ENCODE data around the gene PPFIA3. TPM values are rescaled to one million over a fixed set of nuclear protein-coding genes. Genes with fewer than 3 reads are reported as not detected.
"Not testable (repeated sequence)": the region's sequence is repeated elsewhere in the genome, so short reads cannot be mapped to it uniquely, and the experiment has no call there.

PPFIA3 gene
- total and polyA plus RNA-seq, 2 donors = 5.2 to 12.2 TPM

DNA sequence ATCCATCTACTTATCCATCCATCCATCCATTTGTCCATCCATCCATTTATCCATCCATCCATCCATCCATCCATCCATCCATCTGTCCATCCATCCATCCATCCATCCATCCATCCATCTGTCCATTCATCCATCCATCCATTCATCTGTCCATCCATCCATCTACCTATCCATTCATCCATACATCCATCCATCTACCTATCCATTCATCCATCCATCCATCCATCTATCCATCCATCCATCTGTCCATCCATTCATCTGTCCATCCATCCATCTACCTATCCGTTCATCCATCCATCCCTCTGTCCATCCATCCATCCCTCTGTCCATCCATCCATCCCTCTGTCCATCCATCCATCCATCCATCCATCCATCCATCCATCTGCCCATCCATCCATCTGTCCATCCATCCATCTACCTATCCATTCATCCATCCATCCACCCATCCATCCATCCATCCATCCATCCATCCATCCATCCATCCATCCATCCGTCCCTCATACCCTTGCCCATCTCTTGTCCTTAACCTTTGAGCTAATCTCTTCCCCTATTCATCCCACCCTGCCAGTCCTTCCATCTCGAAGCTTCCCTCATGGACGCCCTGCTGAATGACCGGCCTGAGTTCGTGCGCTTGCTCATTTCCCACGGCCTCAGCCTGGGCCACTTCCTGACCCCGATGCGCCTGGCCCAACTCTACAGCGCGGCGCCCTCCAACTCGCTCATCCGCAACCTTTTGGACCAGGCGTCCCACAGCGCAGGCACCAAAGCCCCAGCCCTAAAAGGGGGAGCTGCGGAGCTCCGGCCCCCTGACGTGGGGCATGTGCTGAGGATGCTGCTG lies 62.9 kb downstream of the PPFIA3 start:
- H3K27ac ChIP-seq (ENCODE audit: low read depth); H3K4me3 ChIP-seq (ENCODE audit: low read depth, low read length); H3K36me3 ChIP-seq (ENCODE audit: insufficient read depth); DNase-seq (ENCODE audit: extremely low spot score); H3K4me1 ChIP-seq (ENCODE audit: insufficient read depth): not testable (repeated sequence)
- 67% methylated on average over 20 of the region's 20 CpGs for WGBS

GRCh38 chr19:49182848-49183375 lies 63.6 kb downstream of the PPFIA3 start:
- H3K27ac ChIP-seq (ENCODE audit: low read depth) = no peak overlapping the region
- WGBS = 64% methylated on average over 26 of the region's 26 CpGs
- no peaks in the 10 kb centered on the region for H3K36me3 ChIP-seq (ENCODE audit: insufficient read depth)
- DNase-seq (ENCODE audit: extremely low spot score) = no peak
- no peak overlapping the region for H3K4me3 ChIP-seq (ENCODE audit: low read depth, low read length)
- no peaks in the 10 kb centered on the region for H3K4me1 ChIP-seq (ENCODE audit: insufficient read depth)

- no peaks in the 10 kb centered on the region for H3K4me1 ChIP-seq (ENCODE audit: insufficient read depth)
- H3K36me3 ChIP-seq (ENCODE audit: insufficient read depth) = peaks cover 2% of the 10 kb centered on the region
- DNase-seq (ENCODE audit: extremely low spot score) = no peak
- WGBS = 71% methylated on average over 5 of the region's 5 CpGs
- no peak overlapping the region for H3K27ac ChIP-seq (ENCODE audit: low read depth)
- H3K4me3 ChIP-seq (ENCODE audit: low read depth, low read length) = no peak overlapping the region
These were observed 66.8 kb downstream of the PPFIA3 start for GRCh38 chr19:49186108-49186507.

DNA sequence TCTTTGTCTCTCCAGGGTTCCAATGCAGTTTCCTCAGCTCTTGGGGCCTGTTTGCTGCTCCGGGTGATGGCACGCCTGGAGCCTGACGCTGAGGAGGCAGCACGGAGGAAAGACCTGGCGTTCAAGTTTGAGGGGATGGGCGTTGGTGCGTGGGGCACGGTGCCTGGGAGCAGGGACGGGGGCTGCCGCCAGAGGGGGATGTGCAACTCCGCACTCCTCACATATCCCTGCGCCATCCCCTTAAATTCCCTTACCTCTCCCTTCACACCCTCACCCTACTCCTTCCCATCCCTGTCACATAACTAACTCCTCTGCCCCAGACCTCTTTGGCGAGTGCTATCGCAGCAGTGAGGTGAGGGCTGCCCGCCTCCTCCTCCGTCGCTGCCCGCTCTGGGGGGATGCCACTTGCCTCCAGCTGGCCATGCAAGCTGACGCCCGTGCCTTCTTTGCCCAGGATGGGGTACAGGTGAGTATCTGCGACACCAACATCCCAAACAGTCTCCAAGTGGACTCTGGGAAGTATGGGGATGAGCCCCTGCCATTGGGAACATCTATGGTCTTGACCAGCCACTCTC lies 69.4 kb downstream of the PPFIA3 start:
- DNase-seq (ENCODE audit: extremely low spot score) = no peak
- Histone ChIP-seq H3K36me3 (ENCODE audit: insufficient read depth) (peaks cover 2% of the 10 kb centered on the region), H3K4me1 (ENCODE audit: insufficient read depth) (no peaks in the 10 kb centered on the region), H3K4me3 (ENCODE audit: low read depth, low read length) (no peak overlapping the region), H3K27ac (ENCODE audit: low read depth) (no peak overlapping the region)
- WGBS = 84% methylated on average over 21 of the region's 21 CpGs

DNA sequence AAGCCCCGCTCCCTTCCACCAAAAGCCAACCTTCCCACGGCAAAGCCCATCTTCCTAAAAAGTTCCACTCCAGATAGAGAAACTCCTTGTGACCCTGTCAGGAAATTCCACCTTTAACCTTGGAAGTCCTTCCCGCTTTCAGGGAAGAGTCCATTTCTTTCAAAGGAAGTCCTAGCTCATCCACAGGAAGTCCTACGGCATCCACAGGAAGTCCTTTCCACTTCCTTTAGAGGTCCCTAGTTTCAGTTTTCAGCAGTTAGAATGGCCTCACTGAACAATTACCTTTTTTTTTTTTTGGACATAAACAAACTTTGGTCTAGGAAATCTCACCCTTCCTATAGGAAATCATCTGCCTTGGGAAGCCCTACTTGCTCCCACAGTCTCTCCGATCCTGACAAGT lies 69.9 kb downstream of the PPFIA3 start:
- H3K36me3 ChIP-seq (ENCODE audit: insufficient read depth) = peaks cover 2% of the 10 kb centered on the region
- H3K4me1 ChIP-seq (ENCODE audit: insufficient read depth) = no peaks in the 10 kb centered on the region
- no peak for DNase-seq (ENCODE audit: extremely low spot score)
- no peak overlapping the region for H3K4me3 ChIP-seq (ENCODE audit: low read depth, low read length)
- 81% methylated on average over 5 of the region's 5 CpGs for WGBS
- no peak overlapping the region for H3K27ac ChIP-seq (ENCODE audit: low read depth)

DNA sequence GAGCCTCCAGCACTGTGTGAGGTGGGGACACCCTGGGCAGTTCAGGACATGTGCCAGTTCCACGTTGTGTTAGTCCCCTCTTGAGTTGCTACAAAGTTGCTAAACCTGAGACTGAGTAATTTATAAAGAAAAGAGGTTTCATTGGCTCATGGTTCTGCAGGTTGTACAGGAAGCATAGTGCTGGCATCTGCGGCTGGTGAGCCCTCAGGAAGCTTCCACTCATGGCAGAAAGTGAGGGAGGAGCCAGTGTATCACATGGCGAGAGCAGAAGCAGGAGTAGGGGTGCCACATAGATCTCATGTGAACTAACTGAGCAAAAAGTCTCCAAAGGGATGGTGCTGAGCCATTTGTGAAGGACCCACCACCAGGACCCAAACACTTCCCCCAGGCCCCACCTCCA lies 71.4 kb downstream of the PPFIA3 start:
- 94% methylated on average over 3 of the region's 3 CpGs for WGBS
- peaks cover 2% of the 10 kb centered on the region for H3K36me3 ChIP-seq (ENCODE audit: insufficient read depth)

GRCh38 chr19:49193822-49194394 lies 74.6 kb downstream of the PPFIA3 start:
- WGBS = 96% methylated on average over 6 of the region's 6 CpGs
- H3K36me3 ChIP-seq (ENCODE audit: insufficient read depth) = peaks cover 2% of the 10 kb centered on the region
- no peak overlapping the region for H3K27ac ChIP-seq (ENCODE audit: low read depth)
- DNase-seq (ENCODE audit: extremely low spot score) = no peak
- H3K4me3 ChIP-seq (ENCODE audit: low read depth, low read length) = no peak overlapping the region
- no peaks in the 10 kb centered on the region for H3K4me1 ChIP-seq (ENCODE audit: insufficient read depth)

More for the DNA sequence above, 71.4 kb downstream of the PPFIA3 start:
- Histone ChIP-seq H3K4me3 (ENCODE audit: low read depth, low read length) (no peak overlapping the region), H3K27ac (ENCODE audit: low read depth) (no peak overlapping the region), H3K4me1 (ENCODE audit: insufficient read depth) (no peaks in the 10 kb centered on the region)
- no peak for DNase-seq (ENCODE audit: extremely low spot score)

DNA sequence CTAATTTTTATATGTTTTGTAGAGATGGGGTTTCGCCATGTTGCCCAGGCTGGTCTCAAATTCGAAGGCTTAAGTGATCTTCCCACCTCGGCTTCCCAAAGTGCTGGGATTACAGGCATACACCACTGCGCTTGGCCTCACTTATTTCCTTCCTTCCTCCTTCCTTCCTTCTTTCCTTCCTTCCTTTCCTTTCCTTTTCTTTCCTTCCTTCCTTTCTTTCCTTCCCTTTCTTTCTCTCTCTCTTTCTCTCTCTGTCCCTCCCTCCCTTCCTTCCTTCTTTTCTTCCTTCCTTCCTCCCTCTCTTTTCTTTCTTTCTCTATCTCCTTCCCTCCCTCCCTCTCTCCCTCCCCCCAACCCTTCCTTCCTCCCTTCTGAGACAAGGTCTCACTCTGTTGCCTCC lies 75.1 kb downstream of the PPFIA3 start:
- 88% methylated on average over 4 of the region's 4 CpGs for WGBS
- Histone ChIP-seq H3K4me1 (ENCODE audit: insufficient read depth) (no peaks in the 10 kb centered on the region), H3K4me3 (ENCODE audit: low read depth, low read length) (no peak overlapping the region), H3K27ac (ENCODE audit: low read depth) (no peak overlapping the region), H3K36me3 (ENCODE audit: insufficient read depth) (peaks cover 2% of the 10 kb centered on the region)
- no peak for DNase-seq (ENCODE audit: extremely low spot score)

DNA sequence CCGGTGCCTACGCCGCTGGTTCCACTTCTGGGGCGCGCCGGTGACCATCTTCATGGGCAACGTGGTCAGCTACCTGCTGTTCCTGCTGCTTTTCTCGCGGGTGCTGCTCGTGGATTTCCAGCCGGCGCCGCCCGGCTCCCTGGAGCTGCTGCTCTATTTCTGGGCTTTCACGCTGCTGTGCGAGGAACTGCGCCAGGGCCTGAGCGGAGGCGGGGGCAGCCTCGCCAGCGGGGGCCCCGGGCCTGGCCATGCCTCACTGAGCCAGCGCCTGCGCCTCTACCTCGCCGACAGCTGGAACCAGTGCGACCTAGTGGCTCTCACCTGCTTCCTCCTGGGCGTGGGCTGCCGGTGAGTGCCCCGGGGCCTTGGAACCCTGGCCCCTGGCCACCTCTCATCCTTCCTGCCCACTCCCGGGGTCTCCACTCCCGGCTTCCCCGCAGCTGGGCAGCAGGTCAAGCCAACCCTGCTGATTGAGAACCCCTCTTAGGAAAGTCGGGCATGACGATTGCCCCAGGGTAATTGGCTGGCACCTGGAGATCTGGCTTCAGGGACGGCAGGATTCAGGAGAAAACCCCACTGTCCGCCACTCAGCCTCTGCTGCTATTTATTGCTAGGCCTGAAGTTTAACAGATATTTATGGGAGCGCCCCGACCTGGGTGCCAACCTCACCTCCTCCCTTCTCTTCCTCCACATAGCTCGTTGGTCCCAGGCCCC lies 77.3 kb downstream of the PPFIA3 start:
- Histone ChIP-seq H3K27ac (ENCODE audit: low read depth) (no peak overlapping the region), H3K4me1 (ENCODE audit: insufficient read depth) (no peaks in the 10 kb centered on the region), H3K36me3 (ENCODE audit: insufficient read depth) (no peaks in the 10 kb centered on the region), H3K4me3 (ENCODE audit: low read depth, low read length) (no peak overlapping the region)
- WGBS = 59% methylated on average over 40 of the region's 40 CpGs
- no peak for DNase-seq (ENCODE audit: extremely low spot score)

DNA sequence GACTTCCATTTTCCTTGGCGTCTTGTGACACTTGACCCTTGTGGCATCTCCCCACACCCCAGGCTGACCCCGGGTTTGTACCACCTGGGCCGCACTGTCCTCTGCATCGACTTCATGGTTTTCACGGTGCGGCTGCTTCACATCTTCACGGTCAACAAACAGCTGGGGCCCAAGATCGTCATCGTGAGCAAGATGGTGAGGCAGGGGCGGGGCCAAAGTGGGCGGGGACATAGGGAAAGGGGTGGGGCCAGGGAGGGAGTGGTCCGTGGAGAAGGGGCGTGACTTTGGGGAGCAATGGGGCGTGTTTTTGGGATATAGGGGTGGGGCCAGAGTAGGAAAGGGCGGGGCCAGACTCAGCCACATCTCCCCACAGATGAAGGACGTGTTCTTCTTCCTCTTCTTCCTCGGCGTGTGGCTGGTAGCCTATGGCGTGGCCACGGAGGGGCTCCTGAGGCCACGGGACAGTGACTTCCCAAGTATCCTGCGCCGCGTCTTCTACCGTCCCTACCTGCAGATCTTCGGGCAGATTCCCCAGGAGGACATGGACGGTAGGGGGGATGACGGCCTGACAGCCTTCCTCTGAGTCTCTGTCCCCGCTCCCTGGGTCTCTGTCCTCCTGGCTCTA lies 81.0 kb downstream of the PPFIA3 start:
- 91% methylated on average over 29 of the region's 29 CpGs for WGBS
- no peak overlapping the region for H3K27ac ChIP-seq (ENCODE audit: low read depth)
- no peak for DNase-seq (ENCODE audit: extremely low spot score)
- no peak overlapping the region for H3K4me3 ChIP-seq (ENCODE audit: low read depth, low read length)
- H3K36me3 ChIP-seq (ENCODE audit: insufficient read depth) = no peaks in the 10 kb centered on the region
- H3K4me1 ChIP-seq (ENCODE audit: insufficient read depth) = no peaks in the 10 kb centered on the region

Small RNA genes within 50 kb of the gene (small RNA-seq; reads per million reads assigned to genes)
- not detected for gene RN7SL708P

Other genes starting within 250 kb of the PPFIA3 start
- 21.8 TPM for gene PPP1R15A, start 247.1 kb upstream of the PPFIA3 start, total RNA-seq
- 122 TPM for gene PPP1R15A, start 247.1 kb upstream of the PPFIA3 start, polyA plus RNA-seq
- not detected for gene TULP2, start 220.8 kb upstream of the PPFIA3 start, total RNA-seq
- gene TULP2, start 220.8 kb upstream of the PPFIA3 start, polyA plus RNA-seq = 0.57 TPM
- 107 TPM for gene NUCB1, start 219.2 kb upstream of the PPFIA3 start, total RNA-seq
- 478 TPM for gene NUCB1, start 219.2 kb upstream of the PPFIA3 start, polyA plus RNA-seq
- gene DHDH, start 185.8 kb upstream of the PPFIA3 start, total RNA-seq = 0.37 TPM
- gene DHDH, start 185.8 kb upstream of the PPFIA3 start, polyA plus RNA-seq = 0.75 TPM
- 13.1 TPM for gene BAX, start 164.7 kb upstream of the PPFIA3 start, total RNA-seq
- gene BAX, start 164.7 kb upstream of the PPFIA3 start, polyA plus RNA-seq = 73.0 TPM
- 1,234 TPM for gene FTL, start 154.2 kb upstream of the PPFIA3 start, total RNA-seq
- 4,798 TPM for gene FTL, start 154.2 kb upstream of the PPFIA3 start, polyA plus RNA-seq
- gene GYS1, start 126.2 kb upstream of the PPFIA3 start, total RNA-seq = 33.3 TPM
- gene GYS1, start 126.2 kb upstream of the PPFIA3 start, polyA plus RNA-seq = 39.5 TPM
- 61.3 TPM for gene RUVBL2, start 125.7 kb upstream of the PPFIA3 start, total RNA-seq
- gene RUVBL2, start 125.7 kb upstream of the PPFIA3 start, polyA plus RNA-seq = 83.4 TPM
- not detected for gene LHB, start 102.5 kb upstream of the PPFIA3 start, total RNA-seq
- not detected for gene LHB, start 102.5 kb upstream of the PPFIA3 start, polyA plus RNA-seq
- not detected for gene CGB3, start 95.2 kb upstream of the PPFIA3 start, total RNA-seq
- gene CGB3, start 95.2 kb upstream of the PPFIA3 start, polyA plus RNA-seq = not detected
- not detected for gene CGB2, start 87.7 kb upstream of the PPFIA3 start, total RNA-seq
- gene CGB2, start 87.7 kb upstream of the PPFIA3 start, polyA plus RNA-seq = not detected
- not detected for gene CGB1, start 82.6 kb upstream of the PPFIA3 start, total RNA-seq
- gene CGB1, start 82.6 kb upstream of the PPFIA3 start, polyA plus RNA-seq = not detected
- gene CGB5, start 75.7 kb upstream of the PPFIA3 start, total RNA-seq = not detected
- gene CGB5, start 75.7 kb upstream of the PPFIA3 start, polyA plus RNA-seq = not detected
- not detected for gene CGB8, start 70.4 kb upstream of the PPFIA3 start, total RNA-seq
- not detected for gene CGB8, start 70.4 kb upstream of the PPFIA3 start, polyA plus RNA-seq
- not detected for gene CGB7, start 61.8 kb upstream of the PPFIA3 start, total RNA-seq
- gene CGB7, start 61.8 kb upstream of the PPFIA3 start, polyA plus RNA-seq = 0.37 TPM
- 2.5 TPM for gene NTF4, start 54.7 kb upstream of the PPFIA3 start, total RNA-seq
- gene NTF4, start 54.7 kb upstream of the PPFIA3 start, polyA plus RNA-seq = 4.1 TPM
- gene KCNA7, start 46.8 kb upstream of the PPFIA3 start, total RNA-seq = not detected
- gene KCNA7, start 46.8 kb upstream of the PPFIA3 start, polyA plus RNA-seq = not detected
- 166 TPM for gene SNRNP70, start 34.1 kb upstream of the PPFIA3 start, total RNA-seq
- gene SNRNP70, start 34.1 kb upstream of the PPFIA3 start, polyA plus RNA-seq = 191 TPM
- 4.7 TPM for gene LIN7B, start 5.2 kb upstream of the PPFIA3 start, total RNA-seq
- gene LIN7B, start 5.2 kb upstream of the PPFIA3 start, polyA plus RNA-seq = 18.5 TPM
- gene C19orf73, start 401 bp upstream of the PPFIA3 start, total RNA-seq = not detected
- gene C19orf73, start 401 bp upstream of the PPFIA3 start, polyA plus RNA-seq = 1.6 TPM
- 5.2 TPM for gene HRC, start 35.9 kb downstream of the PPFIA3 start, total RNA-seq
- 3.8 TPM for gene HRC, start 35.9 kb downstream of the PPFIA3 start, polyA plus RNA-seq
- gene TRPM4, start 38.2 kb downstream of the PPFIA3 start, total RNA-seq = 18.0 TPM
- gene TRPM4, start 38.2 kb downstream of the PPFIA3 start, polyA plus RNA-seq = 18.8 TPM
- gene SLC6A16, start 205.6 kb downstream of the PPFIA3 start, total RNA-seq = 0.26 TPM
- 2.0 TPM for gene SLC6A16, start 205.6 kb downstream of the PPFIA3 start, polyA plus RNA-seq
- 6.5 TPM for gene CD37, start 215.9 kb downstream of the PPFIA3 start, total RNA-seq
- 12.4 TPM for gene CD37, start 215.9 kb downstream of the PPFIA3 start, polyA plus RNA-seq
- 21.1 TPM for gene TEAD2, start 242.9 kb downstream of the PPFIA3 start, total RNA-seq
- 54.8 TPM for gene TEAD2, start 242.9 kb downstream of the PPFIA3 start, polyA plus RNA-seq
- not detected for gene DKKL1, start 244.3 kb downstream of the PPFIA3 start, total RNA-seq
- 0.46 TPM for gene DKKL1, start 244.3 kb downstream of the PPFIA3 start, polyA plus RNA-seq